ENCODE results near the gene CXCL10.

CXCL10 gene

GRCh38 chr4:76011018-76011670 lies 12.2 kb downstream of the CXCL10 start:
- Histone ChIP-seq H3K27me3 (ENCODE audit: insufficient read depth, poor library complexity, severe bottlenecking) (no peaks in the 10 kb centered on the region), H3K27ac (replicated peaks) (no peak overlapping the region), H3K4me3 (replicated peaks; ENCODE audit: insufficient read depth, low read length) (no peak overlapping the region)
- DNase-seq (ENCODE audit: low read depth in 1 of 2, low spot score in 1 of 2): no peak
- TF ChIP-seq POLR2AphosphoS5 (IDR thresholded peaks at IDR 0.05; ENCODE audit: low read depth): no peak
- TF ChIP-seq SPI1 (IDR thresholded peaks at IDR 0.05; ENCODE audit: borderline replicate concordance, low read depth): no peak
- TF ChIP-seq REST (IDR thresholded peaks at IDR 0.05; ENCODE audit: insufficient replicate concordance, low read depth): no peak
- no peak for TF ChIP-seq GABPA (IDR thresholded peaks at IDR 0.05; ENCODE audit: low read depth)
- no peak for TF ChIP-seq CTCF (IDR thresholded peaks at IDR 0.05; ENCODE audit: insufficient read depth, low read length)

GRCh38 chr4:76010576-76010975 lies 12.7 kb downstream of the CXCL10 start:
- no peak overlapping the region for H3K4me3 ChIP-seq (replicated peaks; ENCODE audit: insufficient read depth, low read length)
- no peak for DNase-seq (ENCODE audit: low read depth in 1 of 2, low spot score in 1 of 2)
- no peaks in the 10 kb centered on the region for H3K27me3 ChIP-seq (ENCODE audit: insufficient read depth, poor library complexity, severe bottlenecking)
- TF ChIP-seq GABPA (IDR thresholded peaks at IDR 0.05; ENCODE audit: low read depth): no peak
- TF ChIP-seq SPI1 (IDR thresholded peaks at IDR 0.05; ENCODE audit: borderline replicate concordance, low read depth): no peak
- no peak for TF ChIP-seq REST (IDR thresholded peaks at IDR 0.05; ENCODE audit: insufficient replicate concordance, low read depth)
- no peak for TF ChIP-seq POLR2AphosphoS5 (IDR thresholded peaks at IDR 0.05; ENCODE audit: low read depth)
- no peak for TF ChIP-seq CTCF (IDR thresholded peaks at IDR 0.05; ENCODE audit: insufficient read depth, low read length)
- H3K27ac ChIP-seq (replicated peaks): no peak overlapping the region

- H3K27ac ChIP-seq (replicated peaks): no peak overlapping the region
- no peaks in the 10 kb centered on the region for H3K27me3 ChIP-seq (ENCODE audit: insufficient read depth, poor library complexity, severe bottlenecking)
- TF ChIP-seq POLR2AphosphoS5 (IDR thresholded peaks at IDR 0.05; ENCODE audit: low read depth): no peak
- TF ChIP-seq CTCF (IDR thresholded peaks at IDR 0.05; ENCODE audit: insufficient read depth, low read length): no peak
- TF ChIP-seq GABPA (IDR thresholded peaks at IDR 0.05; ENCODE audit: low read depth): no peak
- TF ChIP-seq REST (IDR thresholded peaks at IDR 0.05; ENCODE audit: insufficient replicate concordance, low read depth): no peak
- no peak for TF ChIP-seq SPI1 (IDR thresholded peaks at IDR 0.05; ENCODE audit: borderline replicate concordance, low read depth)
- DNase-seq (ENCODE audit: low read depth in 1 of 2, low spot score in 1 of 2): no peak
- no peak overlapping the region for H3K4me3 ChIP-seq (replicated peaks; ENCODE audit: insufficient read depth, low read length)
Measured at GRCh38 chr4:76009311-76009710, 14.0 kb downstream of the CXCL10 start.
